HL-60 (cell line): Measurements from ENCODE around the gene TFF3.

Experiments
- GABPA ChIP-seq: IDR thresholded peaks from 2 replicates; pipeline ENCODE4 v1.6.1; 2012; ENCODE audit warnings: low read depth
- POLR2AphosphoS5 ChIP-seq: IDR thresholded peaks from 2 replicates; pipeline ENCODE4 v1.6.1; 2012; ENCODE audit warnings: low read depth
- TF ChIP-seq, protein P1 (sequence below): IDR thresholded peaks from one replicate; pipeline ENCODE4 v1.5.1; 2011; ENCODE audit warnings: low read length, control low read depth, inconsistent platforms; ENCODE audit not compliant: insufficient read depth
- TF ChIP-seq, protein P2 (sequence below): IDR thresholded peaks from 2 replicates; pipeline ENCODE4 v1.6.1; 2012; ENCODE audit warnings: low read depth; ENCODE audit not compliant: insufficient replicate concordance

GRCh38 chr21:42350927-42351426, 35.8 kb upstream of the TFF3 start, which contains the start of gene TFF2:
- TF ChIP-seq, protein P1, sequence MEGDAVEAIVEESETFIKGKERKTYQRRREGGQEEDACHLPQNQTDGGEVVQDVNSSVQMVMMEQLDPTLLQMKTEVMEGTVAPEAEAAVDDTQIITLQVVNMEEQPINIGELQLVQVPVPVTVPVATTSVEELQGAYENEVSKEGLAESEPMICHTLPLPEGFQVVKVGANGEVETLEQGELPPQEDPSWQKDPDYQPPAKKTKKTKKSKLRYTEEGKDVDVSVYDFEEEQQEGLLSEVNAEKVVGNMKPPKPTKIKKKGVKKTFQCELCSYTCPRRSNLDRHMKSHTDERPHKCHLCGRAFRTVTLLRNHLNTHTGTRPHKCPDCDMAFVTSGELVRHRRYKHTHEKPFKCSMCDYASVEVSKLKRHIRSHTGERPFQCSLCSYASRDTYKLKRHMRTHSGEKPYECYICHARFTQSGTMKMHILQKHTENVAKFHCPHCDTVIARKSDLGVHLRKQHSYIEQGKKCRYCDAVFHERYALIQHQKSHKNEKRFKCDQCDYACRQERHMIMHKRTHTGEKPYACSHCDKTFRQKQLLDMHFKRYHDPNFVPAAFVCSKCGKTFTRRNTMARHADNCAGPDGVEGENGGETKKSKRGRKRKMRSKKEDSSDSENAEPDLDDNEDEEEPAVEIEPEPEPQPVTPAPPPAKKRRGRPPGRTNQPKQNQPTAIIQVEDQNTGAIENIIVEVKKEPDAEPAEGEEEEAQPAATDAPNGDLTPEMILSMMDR: no peak
- TF ChIP-seq POLR2AphosphoS5 (no peak), GABPA (no peak)
- TF ChIP-seq, protein P2, sequence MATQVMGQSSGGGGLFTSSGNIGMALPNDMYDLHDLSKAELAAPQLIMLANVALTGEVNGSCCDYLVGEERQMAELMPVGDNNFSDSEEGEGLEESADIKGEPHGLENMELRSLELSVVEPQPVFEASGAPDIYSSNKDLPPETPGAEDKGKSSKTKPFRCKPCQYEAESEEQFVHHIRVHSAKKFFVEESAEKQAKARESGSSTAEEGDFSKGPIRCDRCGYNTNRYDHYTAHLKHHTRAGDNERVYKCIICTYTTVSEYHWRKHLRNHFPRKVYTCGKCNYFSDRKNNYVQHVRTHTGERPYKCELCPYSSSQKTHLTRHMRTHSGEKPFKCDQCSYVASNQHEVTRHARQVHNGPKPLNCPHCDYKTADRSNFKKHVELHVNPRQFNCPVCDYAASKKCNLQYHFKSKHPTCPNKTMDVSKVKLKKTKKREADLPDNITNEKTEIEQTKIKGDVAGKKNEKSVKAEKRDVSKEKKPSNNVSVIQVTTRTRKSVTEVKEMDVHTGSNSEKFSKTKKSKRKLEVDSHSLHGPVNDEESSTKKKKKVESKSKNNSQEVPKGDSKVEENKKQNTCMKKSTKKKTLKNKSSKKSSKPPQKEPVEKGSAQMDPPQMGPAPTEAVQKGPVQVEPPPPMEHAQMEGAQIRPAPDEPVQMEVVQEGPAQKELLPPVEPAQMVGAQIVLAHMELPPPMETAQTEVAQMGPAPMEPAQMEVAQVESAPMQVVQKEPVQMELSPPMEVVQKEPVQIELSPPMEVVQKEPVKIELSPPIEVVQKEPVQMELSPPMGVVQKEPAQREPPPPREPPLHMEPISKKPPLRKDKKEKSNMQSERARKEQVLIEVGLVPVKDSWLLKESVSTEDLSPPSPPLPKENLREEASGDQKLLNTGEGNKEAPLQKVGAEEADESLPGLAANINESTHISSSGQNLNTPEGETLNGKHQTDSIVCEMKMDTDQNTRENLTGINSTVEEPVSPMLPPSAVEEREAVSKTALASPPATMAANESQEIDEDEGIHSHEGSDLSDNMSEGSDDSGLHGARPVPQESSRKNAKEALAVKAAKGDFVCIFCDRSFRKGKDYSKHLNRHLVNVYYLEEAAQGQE: no peak
